ENCODE measurements around the gene ARHGAP12.

DNA sequence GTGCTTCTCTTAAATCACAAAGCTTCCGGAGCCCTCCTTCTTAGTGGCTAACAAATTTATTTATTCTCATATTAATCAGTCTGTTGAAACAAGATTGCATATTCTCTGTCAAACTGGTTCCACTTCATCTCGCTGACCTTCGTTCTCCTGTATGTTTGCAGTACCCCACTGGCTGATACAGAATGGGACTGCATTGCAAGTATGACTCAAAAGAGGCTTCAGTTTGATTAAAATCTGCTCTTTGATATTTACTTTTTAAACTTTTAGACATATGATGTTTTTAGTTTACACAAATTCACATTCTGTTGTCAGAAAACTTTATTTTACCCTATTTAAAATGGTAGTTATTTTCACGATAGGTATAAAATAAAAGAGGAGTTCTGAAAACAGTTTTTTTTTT is 14.3 kb upstream of the ARHGAP12 start:
- TF ChIP-seq, protein P1, sequence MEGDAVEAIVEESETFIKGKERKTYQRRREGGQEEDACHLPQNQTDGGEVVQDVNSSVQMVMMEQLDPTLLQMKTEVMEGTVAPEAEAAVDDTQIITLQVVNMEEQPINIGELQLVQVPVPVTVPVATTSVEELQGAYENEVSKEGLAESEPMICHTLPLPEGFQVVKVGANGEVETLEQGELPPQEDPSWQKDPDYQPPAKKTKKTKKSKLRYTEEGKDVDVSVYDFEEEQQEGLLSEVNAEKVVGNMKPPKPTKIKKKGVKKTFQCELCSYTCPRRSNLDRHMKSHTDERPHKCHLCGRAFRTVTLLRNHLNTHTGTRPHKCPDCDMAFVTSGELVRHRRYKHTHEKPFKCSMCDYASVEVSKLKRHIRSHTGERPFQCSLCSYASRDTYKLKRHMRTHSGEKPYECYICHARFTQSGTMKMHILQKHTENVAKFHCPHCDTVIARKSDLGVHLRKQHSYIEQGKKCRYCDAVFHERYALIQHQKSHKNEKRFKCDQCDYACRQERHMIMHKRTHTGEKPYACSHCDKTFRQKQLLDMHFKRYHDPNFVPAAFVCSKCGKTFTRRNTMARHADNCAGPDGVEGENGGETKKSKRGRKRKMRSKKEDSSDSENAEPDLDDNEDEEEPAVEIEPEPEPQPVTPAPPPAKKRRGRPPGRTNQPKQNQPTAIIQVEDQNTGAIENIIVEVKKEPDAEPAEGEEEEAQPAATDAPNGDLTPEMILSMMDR (IDR thresholded peaks at IDR 0.05) = no peak
- TF ChIP-seq EZH2 (IDR thresholded peaks at IDR 0.05) = no peak
- no peak for TF ChIP-seq EZH2phosphoT487 (IDR thresholded peaks at IDR 0.05)

Measured in neural progenitor cell (in vitro differentiated cells).